Keratinocyte (primary cell): Measurements from ENCODE around the gene ADISSP. TPM values are rescaled to one million over a fixed set of nuclear protein-coding genes. Genes with fewer than 3 reads are reported as not detected.

Experiments
- DNase-seq: peaks from one replicate; pipeline ENCODE4 v3.0.0-alpha.2; 2011; ENCODE audit warnings: low read depth, missing footprints, low spot score
- FAIRE-seq: peaks from 2 replicates; lab custom pipeline; 2011; peaks lifted over from hg19 to GRCh38; lab: Jason Lieb, UNC
- H2AFZ ChIP-seq: 2 replicates; pipeline ENCODE4 v1.6.0; 2012; ENCODE audit warnings: low read length, control low read depth, inconsistent platforms; ENCODE audit not compliant: control insufficient read depth
- H3K27ac ChIP-seq: 2 replicates; pipeline ENCODE4 v1.5.1; 2011; ENCODE audit warnings: low read length; ENCODE audit not compliant: control insufficient read depth, insufficient read depth
- H3K27me3 ChIP-seq: 3 replicates; pipeline ENCODE4 v1.6.0; 2011; ENCODE audit warnings: low read length; ENCODE audit not compliant: control insufficient read depth, insufficient read depth; ENCODE audit errors: extremely low read depth
- H3K36me3 ChIP-seq, 2 experiments: 2 replicates in 1 of 2; 3 replicates in 1 of 2; pipeline ENCODE4 v1.5.1; 2011; ENCODE audit warnings: low read length in 2 of 2, mild to moderate bottlenecking in 1 of 2; ENCODE audit not compliant: control insufficient read depth in 2 of 2, insufficient read depth in 2 of 2; ENCODE audit errors: extremely low read depth in 1 of 2
- H3K4me1 ChIP-seq: 3 replicates; pipeline ENCODE4 v1.5.1; 2011; ENCODE audit warnings: low read length; ENCODE audit not compliant: control insufficient read depth, insufficient read depth; ENCODE audit errors: extremely low read depth
- H3K4me2 ChIP-seq: 3 replicates; pipeline ENCODE4 v1.6.0; 2011; ENCODE audit warnings: low read depth, low read length; ENCODE audit not compliant: control insufficient read depth, insufficient read depth; ENCODE audit errors: extremely low read depth
- H3K4me3 ChIP-seq, 3 experiments: fragments of 200-600 bp in 1 of 3; sonication (generic) in 1 of 3; 2 replicates in 2 of 3; 3 replicates in 1 of 3; pipeline ENCODE4 v1.5.1; 2011 to 2016; ENCODE audit warnings: low read length in 3 of 3, mild to moderate bottlenecking in 3 of 3, control low read depth in 2 of 3, inconsistent platforms in 1 of 3, low read depth in 1 of 3, mixed read lengths in 1 of 3, mixed run types in 1 of 3, moderate library complexity in 1 of 3; ENCODE audit not compliant: control insufficient read depth in 2 of 3, insufficient read depth in 2 of 3; ENCODE audit errors: extremely low read depth in 1 of 3
- H3K79me2 ChIP-seq: 2 replicates; pipeline ENCODE4 v1.6.0; 2012; ENCODE audit warnings: low read length; ENCODE audit not compliant: control insufficient read depth, insufficient read depth
- H3K9ac ChIP-seq: 3 replicates; pipeline ENCODE4 v1.6.0; 2011; ENCODE audit warnings: low read length; ENCODE audit not compliant: control insufficient read depth, insufficient read depth; ENCODE audit errors: extremely low read depth
- H3K9me1 ChIP-seq: 3 replicates; pipeline ENCODE4 v1.6.0; 2011; ENCODE audit warnings: low read length; ENCODE audit not compliant: control insufficient read depth, insufficient read depth; ENCODE audit errors: extremely low read depth
- H3K9me3 ChIP-seq: 2 replicates; pipeline ENCODE4 v1.5.1; 2012; ENCODE audit warnings: low read depth, low read length; ENCODE audit not compliant: control insufficient read depth
- H4K20me1 ChIP-seq: 3 replicates; pipeline ENCODE4 v1.6.0; 2011; ENCODE audit warnings: low read length; ENCODE audit not compliant: control insufficient read depth, insufficient read depth; ENCODE audit errors: extremely low read depth
- EZH2 ChIP-seq: IDR thresholded peaks from one replicate; pipeline ENCODE4 v1.6.1; 2012; ENCODE audit warnings: inconsistent platforms, mild to moderate bottlenecking, low read length, moderate library complexity
- dilution Hi-C: fragments of 300-500 bp; cut with MboI; formaldehyde crosslinking; loops from one replicate; pipeline ENCODE4 v1.7.0; 2020; ENCODE audit warnings: low sequenced_read_pairs; ENCODE audit not compliant: extremely low pct_ligation_motif_present
- polyA plus RNA-seq, 5 experiments: library from polyadenylated mRNA; depleted of rRNA in 3 of 5; stranded (reverse) in 3 of 5; stranded (forward) in 1 of 5; unstranded in 1 of 5; fragments of >200 nt; gene quantifications; 1 replicate in 1 of 5; 2 replicates in 3 of 5; 3 replicates in 1 of 5; pipeline versions ENCODE4 v1.2.1 to v1.2.3, GENCODE V29; 2011 to 2012; ENCODE audit warnings: missing spikeins in 2 of 5, low read depth in 1 of 5, low replicate concordance in 1 of 5
- TF ChIP-seq, protein P1 (sequence below), 3 experiments: IDR thresholded peaks in 1 of 3; conservative IDR thresholded peaks in 1 of 3; optimal IDR thresholded peaks in 1 of 3; 2 replicates in 2 of 3; 3 replicates in 1 of 3; pipeline versions ENCODE3 to v1.5.1; 2011; ENCODE audit warnings: low read length in 3 of 3, mild to moderate bottlenecking in 3 of 3, moderate library complexity in 2 of 3, control low read depth in 1 of 3, inconsistent platforms in 1 of 3; ENCODE audit not compliant: insufficient read depth in 2 of 3; ENCODE audit errors: extremely low read depth in 1 of 3

The ADISSP gene
- polyA plus RNA-seq, 1 donor (not counting 4 experiments of a cell fraction or from before 2014, with no cell fraction given), result 28.2 TPM

DNA sequence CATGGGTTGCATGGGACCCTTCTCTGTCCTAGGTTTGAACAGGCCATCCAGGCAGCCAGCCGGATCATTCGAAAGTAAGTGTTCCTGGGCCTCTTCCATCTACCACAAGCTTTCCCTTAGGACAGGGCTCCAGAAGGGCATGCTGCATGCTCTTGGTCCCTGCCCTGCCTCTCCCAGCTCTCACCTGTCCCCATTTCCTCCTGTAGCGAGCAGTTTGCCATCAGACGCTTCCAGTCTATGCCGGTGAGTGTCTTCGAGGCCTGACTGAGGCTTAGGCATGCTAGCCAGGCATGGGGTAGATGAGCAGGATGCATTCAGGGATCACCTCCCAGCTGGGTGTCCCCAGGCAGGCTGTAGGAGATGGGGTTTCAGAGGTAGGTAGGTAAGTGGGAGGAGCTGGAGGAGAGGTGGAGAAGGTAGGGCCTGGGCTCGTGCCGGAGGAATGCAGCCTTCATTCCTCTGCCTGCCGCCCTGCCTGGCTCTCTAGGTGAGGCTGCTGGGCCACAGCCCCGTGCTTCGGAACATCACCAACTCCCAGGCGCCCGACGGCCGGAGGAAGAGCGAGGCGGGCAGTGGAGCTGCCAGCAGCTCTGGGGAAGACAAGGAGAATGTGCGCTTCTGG lies 32.8 kb upstream of the ADISSP start:
- peak; percentile 29 for FAIRE-seq

DNA sequence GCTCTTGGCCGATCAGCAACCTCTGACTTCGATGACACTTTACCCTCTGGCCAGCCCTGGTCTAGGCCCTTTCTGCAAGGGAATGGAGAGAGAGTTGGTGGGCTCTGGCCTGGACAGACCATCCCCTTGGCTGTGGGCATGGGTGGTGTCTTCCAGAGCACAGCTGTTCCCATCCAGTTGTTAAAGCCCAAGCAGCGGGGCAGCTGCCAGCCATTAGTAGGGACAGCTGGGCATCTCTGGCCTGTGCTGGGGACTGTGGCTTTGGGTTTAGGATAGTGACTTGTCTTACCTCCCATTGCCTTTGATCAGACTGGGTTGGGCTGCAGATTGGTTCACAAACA lies 31.3 kb upstream of the ADISSP start:
- peak overlapping the region; percentile 3 for H3K4me2 ChIP-seq
- no peaks in the 10 kb centered on the region for H3K9me1 ChIP-seq
- H3K27me3 ChIP-seq, result no peaks in the 10 kb centered on the region
- H3K79me2 ChIP-seq, result peaks cover 32% of the 10 kb centered on the region
- H4K20me1 ChIP-seq, result no peaks in the 10 kb centered on the region
- H2AFZ ChIP-seq, result no peak overlapping the region
- H3K27ac ChIP-seq, result no peak overlapping the region
- dilution Hi-C loops, result no loop called here
- H3K9ac ChIP-seq, result no peak overlapping the region
- no peak for TF ChIP-seq EZH2
- TF ChIP-seq, protein P1, sequence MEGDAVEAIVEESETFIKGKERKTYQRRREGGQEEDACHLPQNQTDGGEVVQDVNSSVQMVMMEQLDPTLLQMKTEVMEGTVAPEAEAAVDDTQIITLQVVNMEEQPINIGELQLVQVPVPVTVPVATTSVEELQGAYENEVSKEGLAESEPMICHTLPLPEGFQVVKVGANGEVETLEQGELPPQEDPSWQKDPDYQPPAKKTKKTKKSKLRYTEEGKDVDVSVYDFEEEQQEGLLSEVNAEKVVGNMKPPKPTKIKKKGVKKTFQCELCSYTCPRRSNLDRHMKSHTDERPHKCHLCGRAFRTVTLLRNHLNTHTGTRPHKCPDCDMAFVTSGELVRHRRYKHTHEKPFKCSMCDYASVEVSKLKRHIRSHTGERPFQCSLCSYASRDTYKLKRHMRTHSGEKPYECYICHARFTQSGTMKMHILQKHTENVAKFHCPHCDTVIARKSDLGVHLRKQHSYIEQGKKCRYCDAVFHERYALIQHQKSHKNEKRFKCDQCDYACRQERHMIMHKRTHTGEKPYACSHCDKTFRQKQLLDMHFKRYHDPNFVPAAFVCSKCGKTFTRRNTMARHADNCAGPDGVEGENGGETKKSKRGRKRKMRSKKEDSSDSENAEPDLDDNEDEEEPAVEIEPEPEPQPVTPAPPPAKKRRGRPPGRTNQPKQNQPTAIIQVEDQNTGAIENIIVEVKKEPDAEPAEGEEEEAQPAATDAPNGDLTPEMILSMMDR (optimal IDR thresholded peaks at IDR 0.05 in 1 of 3, IDR thresholded peaks at IDR 0.05 in 1 of 3, conservative IDR thresholded peaks at IDR 0.05 in 1 of 3; ENCODE audit: extremely low read depth in 1 of 3, insufficient read depth in 2 of 3, low read length in 3 of 3), result no peak
- peaks cover 62% of the 10 kb centered on the region for H3K4me1 ChIP-seq
- peaks cover 33 to 57% of the 10 kb centered on the region in 2 experiments for H3K36me3 ChIP-seq
- FAIRE-seq, result no peak
- DNase-seq, result no peak
- no peak overlapping the region for H3K4me3 ChIP-seq
- H3K9me3 ChIP-seq, result no peaks in the 10 kb centered on the region

More for the DNA sequence above, 32.8 kb upstream of the ADISSP start:
- Histone ChIP-seq H3K9ac (peak overlapping the region; percentile 44), H3K27ac (no peak overlapping the region), H3K4me1 (peaks cover 74% of the 10 kb centered on the region), H3K9me1 (no peaks in the 10 kb centered on the region), H3K4me3 (no peak overlapping the region), H3K4me2 (peak overlapping the region; percentile 2), H2AFZ (no peak overlapping the region), H3K9me3 (no peaks in the 10 kb centered on the region), H3K27me3 (no peaks in the 10 kb centered on the region), H3K79me2 (peaks cover 32% of the 10 kb centered on the region), H3K36me3 (peaks cover 33 to 65% of the 10 kb centered on the region in 2 experiments), H4K20me1 (no peaks in the 10 kb centered on the region)
- no peak for TF ChIP-seq EZH2
- TF ChIP-seq, protein P1 (optimal IDR thresholded peaks at IDR 0.05 in 1 of 3, IDR thresholded peaks at IDR 0.05 in 1 of 3, conservative IDR thresholded peaks at IDR 0.05 in 1 of 3; ENCODE audit: extremely low read depth in 1 of 3, insufficient read depth in 2 of 3, low read length in 3 of 3), result no peak
- dilution Hi-C loops, result no loop called here
- DNase-seq, result no peak
